ENCODE data around the gene GPC6.
A peak's percentile ranks its signal among the peaks of the same experiment; 100 is the strongest.

GPC6 gene

DNA sequence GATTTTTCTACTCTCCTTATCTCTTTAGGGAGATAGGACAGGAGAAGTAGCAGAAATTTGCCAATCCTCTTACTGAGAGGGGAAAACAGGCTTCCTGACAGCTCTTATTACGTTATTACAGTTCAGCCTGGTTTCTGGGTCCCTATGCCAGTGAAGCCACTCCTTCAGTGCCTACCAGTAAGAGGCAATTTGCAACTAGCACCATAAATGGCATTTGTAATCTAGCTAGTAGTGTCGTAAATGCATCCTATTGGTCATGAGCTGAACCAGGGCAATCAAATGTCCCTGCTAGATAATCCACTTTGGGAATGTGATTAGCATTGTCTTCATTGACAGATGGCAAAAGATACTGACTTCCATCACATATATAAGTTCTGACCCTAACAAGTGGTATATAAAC, 824.1 kb downstream of the GPC6 start:
- DNase-seq (ENCODE audit: low spot score), result no peak

DNA sequence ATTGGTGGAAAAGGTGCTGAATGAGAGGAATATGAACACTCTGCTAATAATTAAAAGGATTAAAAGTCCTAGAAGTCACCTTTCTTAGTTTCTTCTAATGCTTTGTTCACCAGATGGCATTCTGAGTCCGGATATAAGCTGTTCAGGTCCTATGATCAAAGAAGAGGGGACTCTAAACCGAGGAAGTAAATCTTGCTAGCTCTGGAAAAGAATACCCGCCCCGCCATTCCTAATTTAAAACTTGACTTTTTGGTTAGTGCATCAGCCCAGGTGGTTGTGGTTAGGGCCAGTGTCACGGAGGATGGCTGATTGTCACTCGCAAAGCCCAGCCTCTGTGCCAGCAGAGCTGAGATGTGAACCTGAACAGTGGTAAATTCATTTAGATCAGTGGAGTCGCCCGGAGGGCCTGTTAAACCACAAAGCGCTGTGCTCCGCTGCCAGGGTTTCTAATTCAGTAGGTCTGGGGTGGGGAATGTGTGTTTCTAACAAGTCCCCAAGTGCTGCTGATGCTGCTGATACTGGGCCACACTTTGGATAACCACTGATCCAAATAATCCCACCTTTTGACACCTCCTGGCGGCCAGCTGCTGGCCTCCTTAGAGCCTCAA, 827.5 kb downstream of the GPC6 start:
- no peak for DNase-seq (ENCODE audit: low spot score)

DNA sequence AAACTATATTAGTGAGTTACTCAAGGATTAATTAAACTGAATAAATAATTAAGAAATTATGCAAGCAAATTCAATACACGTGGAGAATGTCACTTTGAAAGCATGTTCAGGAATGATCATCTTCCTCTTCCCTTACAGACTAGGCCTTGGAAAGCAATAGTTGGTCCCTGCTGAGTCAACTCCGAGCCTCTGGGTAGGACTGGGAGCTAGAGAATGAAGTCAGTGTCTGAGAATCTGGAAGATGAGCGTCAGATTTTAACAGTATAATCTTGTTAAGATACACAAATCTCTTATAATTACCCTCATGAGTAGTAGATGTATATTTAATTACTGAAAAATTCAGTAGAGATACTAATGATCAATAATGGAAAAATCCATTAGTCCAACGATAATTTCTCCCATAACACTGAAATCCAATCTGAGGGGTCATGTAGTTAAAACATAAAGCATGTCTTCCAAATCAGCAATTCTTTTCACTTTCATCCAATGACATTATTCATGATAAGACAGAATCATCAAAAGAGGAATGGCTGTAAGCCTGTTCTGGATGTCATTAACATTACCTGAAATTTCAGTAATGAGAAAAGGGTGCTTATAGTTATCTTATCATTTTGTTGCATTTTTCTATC, 829.9 kb downstream of the GPC6 start:
- no peak for DNase-seq (ENCODE audit: low spot score)

DNA sequence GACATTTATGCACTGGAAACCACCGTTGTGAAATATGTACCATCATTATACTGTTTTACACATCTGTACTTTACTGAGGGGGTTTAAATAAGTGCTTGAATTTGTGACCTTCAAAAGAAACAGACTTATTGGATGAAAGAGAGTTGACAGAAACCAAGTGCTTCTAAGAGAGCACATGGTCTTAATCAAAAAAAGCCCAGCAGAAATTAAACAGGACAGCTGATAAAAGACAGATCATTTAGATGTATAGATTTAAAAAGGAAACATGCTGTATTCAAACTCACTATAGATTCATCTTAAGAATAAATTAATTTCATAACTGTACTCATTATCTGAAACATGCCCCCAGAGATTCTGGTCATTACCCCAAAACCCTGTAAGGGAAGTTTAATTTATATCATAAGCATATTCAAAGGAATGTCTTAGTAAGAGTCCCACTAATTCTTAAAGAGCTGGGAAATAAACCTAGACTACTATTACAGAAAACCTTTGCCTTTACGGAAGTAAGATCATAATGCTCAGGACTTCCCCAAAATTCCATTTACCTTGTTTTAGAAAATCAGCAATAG, 831.1 kb downstream of the GPC6 start:
- DNase-seq (ENCODE audit: low spot score), result no peak

DNA sequence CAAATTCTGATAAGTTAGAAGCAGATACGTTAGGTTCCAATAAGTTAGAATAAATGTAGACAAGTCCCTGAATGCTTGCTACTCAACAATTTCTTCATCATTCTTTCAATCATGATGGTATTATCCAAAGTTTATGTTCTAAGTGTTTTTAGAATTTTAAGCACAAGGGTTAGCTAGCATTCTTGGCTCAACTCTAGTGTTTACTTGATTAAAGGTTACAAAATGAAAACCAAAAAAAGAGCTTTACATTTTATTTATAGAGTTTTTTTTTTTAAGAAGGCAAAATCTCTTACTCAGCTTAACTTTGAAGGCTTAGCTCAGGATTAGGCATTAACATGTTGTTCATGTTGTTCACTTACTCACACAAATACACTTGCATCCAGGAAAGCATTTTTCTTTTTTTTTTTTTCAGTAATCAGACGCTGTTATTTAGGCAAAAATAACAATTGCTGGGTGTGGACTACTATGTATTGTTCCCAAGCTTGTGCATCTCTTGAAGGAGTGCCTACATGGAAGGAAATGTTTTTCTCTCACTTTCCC, 832.3 kb downstream of the GPC6 start:
- no peak for DNase-seq (ENCODE audit: low spot score)

DNA sequence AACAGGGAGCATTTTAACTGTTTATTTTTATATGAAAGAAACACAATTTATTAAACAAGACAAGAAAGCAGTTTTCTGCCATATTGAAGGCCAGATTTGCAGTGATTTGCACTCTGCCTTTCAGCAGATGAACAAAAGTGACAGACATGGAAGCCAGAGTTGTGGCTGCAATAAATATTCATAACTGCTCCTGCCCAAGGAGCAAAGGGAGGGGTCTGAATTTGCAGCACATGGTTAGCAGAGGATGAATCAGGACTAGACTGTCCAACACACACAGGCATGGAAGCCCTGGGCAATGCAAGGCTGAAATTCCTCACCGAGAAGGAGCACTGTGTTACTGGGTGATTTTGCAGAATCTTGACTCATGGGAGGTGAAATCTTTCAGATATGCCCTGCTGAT, 834.7 kb downstream of the GPC6 start:
- no peak for DNase-seq (ENCODE audit: low spot score)

DNA sequence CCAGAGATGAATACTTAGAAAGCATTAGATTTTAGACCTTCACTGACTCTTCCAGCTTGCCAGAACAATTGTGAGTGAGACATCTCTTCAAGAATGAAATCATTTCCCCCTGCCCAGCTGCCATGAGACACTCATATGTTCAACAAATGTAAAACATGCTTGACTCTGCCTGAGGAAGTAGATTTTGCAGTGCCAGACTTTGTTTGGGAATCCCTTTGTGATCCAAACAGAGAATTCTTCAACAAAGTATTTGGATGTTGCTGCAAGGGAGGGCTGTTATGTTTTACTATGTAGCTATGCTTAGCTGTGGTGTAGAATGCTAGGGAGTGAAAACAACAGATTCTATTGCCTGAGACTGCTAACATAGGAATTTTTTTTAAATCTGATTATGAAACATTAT, 836.5 kb downstream of the GPC6 start:
- peak; percentile 33 for DNase-seq (ENCODE audit: low spot score)

DNA sequence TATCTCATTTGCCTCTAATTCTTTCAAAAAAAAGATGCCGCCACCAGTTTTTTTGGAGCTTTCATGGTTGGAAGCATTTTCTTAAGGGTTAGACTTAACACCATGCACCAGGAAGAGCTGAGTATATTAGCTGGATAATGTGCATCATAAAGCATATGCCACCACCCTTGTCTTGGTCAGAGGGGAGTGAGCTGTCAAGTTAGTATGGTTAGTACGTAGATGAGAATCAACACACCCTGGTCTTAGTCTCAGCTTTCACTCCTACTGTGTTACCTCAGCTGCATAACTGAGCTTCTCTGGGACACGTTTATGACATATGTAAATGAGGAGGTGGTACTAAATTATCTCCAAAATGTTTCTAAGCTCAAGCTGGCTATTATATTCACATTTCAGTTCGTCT, 837.2 kb downstream of the GPC6 start:
- DNase-seq (ENCODE audit: low spot score), result no peak

DNA sequence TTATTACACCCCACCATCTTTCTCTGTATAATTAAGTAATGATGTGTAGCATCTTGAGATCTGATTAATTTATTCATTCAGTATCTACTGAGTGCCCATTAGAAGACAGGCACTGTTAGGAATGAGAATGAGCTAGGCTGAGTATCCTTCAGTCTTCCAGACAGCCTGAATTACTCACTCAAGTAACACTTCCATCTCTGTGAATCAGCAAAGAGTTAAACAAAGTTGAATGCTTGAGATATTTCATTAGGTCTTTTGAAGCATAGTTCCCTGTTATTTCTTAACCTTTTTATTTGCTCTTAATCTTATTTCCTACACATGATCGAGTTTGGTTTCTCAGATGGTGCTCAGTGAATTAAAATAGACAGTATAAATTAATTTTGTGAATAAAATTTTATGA, 839.1 kb downstream of the GPC6 start:
- no peak for DNase-seq (ENCODE audit: low spot score)

DNA sequence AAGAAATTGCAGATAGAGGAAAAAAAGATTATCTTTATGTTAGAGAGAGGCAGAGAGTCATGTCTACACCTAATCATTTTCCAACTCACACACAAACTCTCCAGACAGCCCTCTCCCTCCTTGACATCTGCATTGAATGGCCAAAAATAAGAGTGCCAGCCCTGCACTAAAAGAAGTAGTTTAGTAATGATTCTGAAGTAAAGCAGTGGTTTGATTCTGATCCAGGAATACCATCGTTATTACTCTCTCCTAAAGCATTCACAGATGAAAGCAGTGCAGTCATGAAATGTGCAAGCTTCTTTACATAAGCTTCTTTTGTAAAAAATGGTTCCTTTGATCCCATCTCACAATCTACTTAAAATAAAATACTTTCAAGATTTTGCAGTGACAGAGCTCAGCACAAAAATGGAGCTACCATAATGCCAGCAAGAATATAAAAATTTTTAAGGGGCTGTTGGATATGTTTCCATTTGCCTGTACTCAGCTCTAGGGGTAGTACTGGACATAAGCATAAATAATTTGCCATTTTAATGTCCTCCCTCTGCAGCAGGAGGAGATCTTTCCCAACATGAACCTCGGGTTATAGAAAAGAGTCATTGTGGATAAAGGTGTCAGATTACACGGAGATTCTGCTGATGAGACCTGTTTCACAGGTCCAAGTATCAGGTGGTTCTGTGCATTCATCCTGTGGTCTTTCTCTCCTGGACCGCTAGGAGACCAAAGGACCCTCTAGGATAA, 846.6 kb downstream of the GPC6 start:
- DNase-seq (ENCODE audit: low spot score), result no peak

DNA sequence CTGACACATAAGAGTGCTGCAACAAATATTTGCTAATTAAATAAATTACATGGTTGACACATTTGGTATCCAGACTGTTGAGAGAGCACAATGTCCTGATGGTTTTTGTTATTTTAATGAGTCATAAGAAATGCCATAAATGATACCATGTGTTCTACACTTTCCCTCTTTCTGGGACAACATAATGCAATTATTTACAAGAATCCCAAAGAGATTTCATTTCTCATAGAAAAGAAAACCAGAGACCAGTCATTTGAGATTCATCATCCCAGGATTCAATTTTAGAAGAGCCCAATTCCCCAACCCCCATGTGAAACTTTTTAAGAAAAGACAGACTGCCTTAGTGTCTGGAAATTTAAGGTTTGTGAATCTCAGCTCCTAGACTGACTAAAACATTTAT, 853.3 kb downstream of the GPC6 start:
- DNase-seq (ENCODE audit: low spot score), result no peak

DNA sequence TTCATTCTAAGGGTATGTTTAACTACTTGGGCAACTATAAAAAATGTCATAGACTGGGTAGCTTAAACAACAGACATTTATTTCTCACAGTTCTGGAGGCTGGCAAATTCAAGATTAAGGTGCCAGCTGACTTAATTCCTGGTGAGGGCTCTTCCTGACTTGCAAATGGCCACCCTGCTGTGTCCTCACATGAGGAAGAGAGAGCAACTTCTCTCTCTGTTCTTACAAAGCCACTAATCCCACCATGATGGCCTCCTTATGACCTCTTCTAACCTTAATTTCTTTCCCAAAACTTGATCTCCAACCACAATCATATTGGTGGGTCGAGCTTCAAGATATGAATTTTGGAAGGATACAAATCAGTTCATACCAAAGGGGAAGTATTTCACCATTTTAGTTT, 853.9 kb downstream of the GPC6 start:
- DNase-seq (ENCODE audit: low spot score), result no peak

DNA sequence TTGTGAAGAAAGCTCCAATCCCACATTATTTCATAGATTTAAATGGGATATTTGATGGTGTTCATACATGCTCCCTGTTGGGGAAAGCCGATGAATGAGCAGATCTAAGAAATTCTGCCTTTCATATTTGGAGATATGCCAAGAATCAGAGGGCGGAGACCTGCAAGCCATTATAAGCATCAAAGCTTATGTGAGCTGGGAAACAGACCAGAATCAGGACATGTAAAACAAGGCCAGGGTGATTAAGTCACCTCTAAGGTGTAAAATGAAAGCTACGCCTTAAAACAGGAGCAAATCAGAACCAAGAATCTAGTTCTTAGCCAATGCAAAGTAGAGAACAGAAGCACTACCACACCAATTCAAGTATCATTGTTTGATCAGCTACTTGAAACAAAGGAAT, 860.5 kb downstream of the GPC6 start:
- no peak for DNase-seq (ENCODE audit: low spot score)

DNA sequence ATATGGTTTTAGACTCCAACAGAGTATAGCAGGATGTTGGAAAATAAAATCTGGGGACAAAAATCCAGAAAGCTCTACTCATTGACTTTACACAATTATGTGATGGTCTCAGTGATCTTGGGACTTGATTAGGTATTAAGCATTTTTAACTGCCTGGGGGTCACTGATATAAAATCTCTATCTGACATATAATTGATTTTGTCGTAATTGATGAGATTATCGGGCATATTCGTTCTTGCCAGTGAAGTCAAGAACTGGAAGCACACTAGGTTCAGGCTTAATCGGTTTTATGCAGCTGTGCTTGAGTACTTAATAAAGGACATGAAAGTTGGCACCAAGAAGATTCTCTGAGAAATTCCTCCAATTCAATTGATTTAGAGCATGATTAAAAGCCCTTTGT, 862.1 kb downstream of the GPC6 start:
- no peak for DNase-seq (ENCODE audit: low spot score)

DNA sequence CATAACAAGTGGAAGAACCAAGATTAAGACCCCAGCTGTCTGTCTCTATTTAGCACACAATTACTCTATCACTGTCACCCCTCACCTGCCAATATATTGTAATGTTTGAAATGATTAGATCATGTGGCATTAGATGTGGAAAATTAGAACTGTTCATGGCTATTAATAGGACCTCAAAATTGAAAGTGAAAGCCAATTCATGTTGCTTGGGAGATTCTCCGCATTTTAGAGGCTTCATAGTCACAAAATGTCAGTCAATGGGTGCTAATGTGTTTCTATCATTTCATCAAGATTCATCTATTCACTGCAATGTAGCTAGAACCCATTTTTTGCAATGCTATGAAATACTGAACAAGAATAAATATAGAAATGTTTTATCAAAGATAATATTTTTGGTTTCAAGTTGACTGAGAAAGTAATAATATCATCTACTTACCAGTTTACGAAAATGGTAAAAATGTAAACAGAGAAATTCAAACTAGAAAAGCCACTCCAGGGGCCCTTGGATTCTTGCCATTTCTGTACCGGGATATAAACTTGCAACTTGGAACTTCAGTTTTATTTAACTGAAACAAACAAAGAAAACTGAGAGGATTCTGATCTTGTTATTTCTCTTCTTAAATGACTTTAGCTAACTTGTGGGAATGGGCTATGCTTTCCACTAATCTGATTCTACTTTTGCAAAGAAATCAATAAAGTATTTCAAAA, 864.3 kb downstream of the GPC6 start:
- no peak for DNase-seq (ENCODE audit: low spot score)

DNA sequence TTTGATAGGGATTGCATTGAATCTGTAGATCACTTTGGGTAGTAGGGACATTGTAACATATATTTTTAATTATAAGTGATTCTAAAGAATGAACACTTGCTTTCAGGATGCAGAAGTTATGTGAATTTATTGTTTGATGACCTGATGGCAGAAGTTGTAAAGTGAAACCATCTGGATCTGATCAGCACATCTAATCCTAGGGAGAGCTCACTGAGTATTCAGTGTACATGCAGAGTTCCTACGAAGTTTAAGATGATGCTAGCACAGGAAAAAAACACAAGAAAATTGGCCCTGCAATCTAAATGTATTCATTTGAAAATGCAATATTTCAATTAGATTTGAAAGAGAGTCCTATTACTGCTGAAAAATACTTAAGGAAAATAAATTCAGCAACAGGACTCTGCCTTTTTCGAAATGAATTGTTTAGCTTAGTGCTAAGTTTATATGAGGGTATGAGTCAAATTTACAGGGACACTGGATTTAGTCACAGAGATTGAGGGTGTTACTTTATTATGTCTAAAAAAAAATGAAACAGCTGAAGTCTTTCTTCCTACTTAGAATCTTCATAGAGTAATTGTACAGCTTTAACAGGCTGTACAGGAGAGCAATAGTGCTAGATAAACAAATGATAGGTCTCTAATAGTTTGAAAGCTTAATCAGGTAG, 867.2 kb downstream of the GPC6 start:
- DNase-seq (ENCODE audit: low spot score), result no peak

DNA sequence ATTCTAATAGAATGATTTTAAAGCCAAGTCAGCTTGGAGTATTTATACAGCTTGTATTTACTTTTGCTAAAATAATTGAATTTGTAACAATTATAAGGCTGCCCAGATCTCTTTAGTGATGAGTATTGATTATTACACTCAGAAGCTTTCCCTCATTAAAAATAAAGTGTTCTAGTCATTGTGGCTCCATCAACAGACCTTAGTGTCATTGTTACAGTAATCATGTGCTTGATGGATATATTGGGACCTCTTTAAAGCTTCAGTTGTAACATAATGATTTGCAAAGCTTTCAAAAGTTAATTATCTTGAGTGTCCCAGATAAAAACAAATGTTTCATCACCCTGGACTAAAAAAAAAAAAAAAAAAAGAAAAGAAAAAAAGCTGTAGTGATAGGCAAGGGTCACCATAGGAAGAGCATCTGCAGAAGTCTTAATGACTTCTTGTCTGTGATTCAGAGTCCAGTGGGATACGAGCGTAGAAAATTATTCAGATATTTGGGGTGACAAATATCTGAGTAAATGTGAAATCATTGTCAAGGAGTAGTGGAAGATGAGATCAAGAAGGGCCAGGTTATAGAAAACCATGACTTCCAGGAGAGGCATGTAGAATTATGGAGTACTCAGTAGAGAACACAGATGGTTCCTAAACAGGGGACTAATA, 883.2 kb downstream of the GPC6 start:
- DNase-seq (ENCODE audit: low spot score), result no peak

DNA sequence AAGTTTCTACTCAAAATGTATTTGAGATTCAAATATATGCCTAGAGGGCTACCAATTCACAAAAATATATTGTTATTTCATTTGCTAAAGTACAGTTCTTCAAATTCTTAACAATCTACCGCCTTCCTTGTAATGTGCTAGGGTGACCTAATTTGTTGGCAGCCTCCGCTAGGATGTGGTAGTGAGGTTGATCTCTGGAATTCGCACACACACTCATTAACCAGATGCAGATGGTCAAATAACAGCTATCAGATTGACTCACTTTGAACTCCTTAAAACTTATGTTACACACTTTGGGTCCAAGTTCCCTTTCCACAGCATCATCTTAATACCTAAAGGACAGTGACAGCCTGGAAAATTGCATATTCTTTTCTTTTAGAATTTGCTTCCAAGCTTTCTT, 885.6 kb downstream of the GPC6 start:
- DNase-seq (ENCODE audit: low spot score), result no peak

DNA sequence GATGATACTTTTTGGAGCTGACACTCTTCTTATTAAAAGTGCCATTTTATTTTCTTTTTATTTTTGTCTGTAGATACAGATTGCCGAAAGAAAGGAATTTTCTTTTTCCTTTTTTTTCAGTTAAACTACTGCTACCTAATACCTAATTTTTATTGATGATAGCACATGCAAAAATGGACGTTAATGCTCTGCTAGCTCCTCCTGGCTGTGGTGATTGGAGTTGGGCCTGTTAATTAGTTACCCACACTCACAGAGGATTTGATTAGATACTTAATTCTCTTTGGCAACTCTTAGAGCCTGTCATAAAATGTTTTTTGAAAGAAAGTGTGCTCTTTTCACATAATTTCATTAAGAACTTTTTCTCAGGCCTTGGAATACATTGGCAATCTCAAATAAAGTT, 886.1 kb downstream of the GPC6 start:
- no peak for DNase-seq (ENCODE audit: low spot score)

DNA sequence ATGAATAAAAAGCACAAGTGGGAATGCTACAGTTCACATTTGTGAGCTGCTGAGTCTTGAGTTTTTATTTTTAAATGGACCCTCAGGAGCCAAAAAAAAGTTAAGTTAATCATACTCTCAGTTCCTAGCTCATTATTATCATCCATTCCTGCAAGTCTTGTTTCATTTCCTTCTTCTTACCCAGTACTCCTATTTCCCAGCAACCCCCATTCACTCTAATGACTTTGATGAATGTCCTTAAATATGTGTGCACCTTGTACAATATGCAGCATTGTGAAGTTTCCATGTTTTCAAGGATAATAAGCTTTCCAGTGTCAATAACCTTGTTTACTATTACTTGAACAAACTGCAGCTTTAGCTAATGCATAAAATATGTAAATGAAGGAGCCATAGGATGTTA, 886.6 kb downstream of the GPC6 start:
- DNase-seq (ENCODE audit: low spot score), result no peak

DNA sequence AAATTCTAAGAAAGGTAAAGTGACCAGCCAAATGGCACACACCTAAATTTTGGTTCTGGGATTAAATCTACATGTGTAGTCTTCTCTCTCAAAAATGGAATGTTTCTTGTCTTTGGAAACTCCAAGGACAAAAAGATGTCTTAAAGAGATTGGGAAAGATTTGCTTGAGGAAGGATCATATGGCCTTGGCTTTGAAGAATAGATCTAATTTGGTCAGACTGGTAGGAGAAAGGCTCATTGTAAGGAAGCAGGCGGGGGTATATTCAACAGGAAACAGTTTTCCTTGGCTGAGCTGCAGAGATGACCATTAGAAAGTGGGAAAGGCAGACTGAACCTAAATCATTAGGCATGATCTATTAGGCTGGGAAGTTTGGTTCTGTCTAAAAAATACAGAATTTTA, 887.6 kb downstream of the GPC6 start:
- DNase-seq (ENCODE audit: low spot score), result no peak

Data from kidney capillary endothelial cell (primary cell).